NCI-H1092 (cell line): Measurements from ENCODE around the gene HELZ.

Experiments used
- DNase-seq: peaks from one replicate; lab custom pipeline; 2025; lab: John Stamatoyannopoulos, UW

Gene HELZ

DNA sequence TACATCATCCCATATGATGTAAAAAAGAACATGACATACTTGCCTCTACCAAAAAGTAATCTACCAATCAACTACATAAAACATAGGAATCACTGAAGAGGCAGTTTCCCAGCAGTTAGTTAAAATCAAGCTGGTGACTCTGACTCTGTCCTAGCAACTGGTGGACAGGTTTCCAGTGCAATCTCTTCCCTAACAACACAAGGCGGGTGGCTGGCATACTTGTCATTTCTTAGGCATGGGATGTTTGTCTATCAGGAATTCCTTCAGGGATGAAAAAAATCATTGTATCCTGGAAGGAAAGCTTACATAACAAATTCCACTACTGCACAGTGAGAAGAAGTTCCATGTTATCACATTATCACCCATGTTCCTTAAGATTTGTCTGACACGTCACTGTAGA is 50.9 kb downstream of the HELZ start:
- DNase-seq = no peak

DNA sequence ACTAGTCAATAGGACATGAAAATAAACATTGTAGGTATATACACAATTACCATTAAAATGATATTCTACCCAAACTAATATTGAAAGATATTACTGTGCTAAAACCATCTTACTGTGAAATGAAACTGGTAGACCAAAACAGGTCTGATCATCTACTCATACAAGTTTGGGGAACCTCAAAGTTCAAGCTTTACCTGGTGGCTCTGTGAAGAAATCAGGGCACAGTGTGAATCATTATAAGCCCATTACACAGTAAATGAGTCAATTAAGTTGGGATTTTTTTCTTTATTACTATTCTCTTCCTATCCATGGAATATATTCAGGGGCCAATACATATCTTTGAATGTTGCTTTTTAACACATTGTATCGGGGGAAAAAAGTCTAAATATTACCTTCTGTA is 57.1 kb downstream of the HELZ start:
- DNase-seq = no peak

DNA sequence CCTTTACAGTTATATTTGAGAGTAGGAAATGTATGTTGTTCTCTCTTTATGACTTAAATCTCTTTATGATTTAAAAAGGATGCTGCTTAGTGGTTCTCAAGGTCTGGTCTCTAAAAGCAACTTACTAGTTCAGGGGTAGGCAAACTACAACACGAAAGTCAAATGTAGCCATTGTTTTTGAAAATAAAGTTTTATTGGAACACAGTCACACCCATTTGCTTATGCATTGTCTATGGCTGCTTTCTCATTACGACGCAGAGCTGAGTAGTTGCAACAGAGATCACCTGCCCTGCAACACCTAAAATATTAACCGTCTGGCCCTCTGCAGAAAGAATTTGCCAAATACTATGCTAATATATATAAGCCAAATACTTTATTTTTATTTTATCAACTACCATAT is 58.2 kb downstream of the HELZ start:
- no peak for DNase-seq

DNA sequence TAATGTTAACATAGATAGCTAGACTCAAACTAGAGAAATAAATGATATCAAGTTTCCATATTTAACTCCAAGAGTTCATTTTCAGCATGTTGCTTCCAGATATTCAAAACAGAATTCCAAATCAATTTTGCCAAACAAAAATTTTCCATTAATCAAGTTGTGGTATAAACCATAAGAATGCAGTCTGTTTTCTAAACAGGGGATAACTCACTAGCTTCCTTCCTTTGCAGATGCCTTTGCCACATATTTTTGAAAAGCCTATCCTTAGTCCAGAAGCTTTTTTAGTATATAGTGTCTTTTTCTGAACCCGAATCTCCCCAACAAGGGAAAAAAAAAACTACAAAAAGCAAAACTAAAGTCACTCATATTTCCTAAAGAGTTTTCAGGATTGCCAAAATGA is 61.5 kb downstream of the HELZ start:
- DNase-seq = no peak

DNA sequence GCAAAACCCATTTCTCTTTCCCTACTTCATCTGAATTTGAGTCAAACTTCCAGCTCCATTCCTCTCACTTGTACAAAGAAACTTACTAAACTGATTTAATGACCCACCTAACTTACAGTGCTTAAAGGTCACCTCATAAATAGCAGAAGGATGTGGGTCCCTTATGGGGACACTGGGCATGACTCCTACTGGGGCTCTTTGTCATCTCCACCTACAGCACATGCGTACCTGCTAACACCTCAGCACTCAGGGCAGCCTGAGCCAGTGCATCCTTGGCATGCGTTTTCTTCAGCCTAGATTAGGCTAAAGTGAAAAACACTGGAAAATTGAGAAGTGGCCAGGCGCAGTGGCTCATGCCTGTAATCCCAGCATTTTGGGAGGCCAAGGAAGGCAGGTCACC is 63.2 kb downstream of the HELZ start:
- no peak for DNase-seq

DNA sequence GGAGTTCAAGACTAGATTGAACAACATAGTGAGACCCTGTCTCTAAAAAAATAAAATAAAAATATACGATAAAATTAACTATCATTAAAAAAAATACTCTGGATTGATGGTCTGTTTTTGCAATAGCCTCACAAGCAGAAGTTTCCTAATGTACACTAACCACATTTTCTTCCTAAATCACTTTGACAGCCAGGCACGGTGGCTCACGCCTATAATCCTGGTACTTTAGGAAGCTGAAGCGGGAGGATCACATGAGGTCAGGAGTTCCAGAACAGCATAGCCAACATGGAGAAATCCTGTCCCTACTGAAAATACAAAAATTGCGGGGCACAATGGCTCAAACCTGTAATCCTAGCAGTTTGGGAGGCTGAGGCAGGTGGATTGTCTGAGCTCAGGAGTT is 64.7 kb downstream of the HELZ start:
- no peak for DNase-seq

DNA sequence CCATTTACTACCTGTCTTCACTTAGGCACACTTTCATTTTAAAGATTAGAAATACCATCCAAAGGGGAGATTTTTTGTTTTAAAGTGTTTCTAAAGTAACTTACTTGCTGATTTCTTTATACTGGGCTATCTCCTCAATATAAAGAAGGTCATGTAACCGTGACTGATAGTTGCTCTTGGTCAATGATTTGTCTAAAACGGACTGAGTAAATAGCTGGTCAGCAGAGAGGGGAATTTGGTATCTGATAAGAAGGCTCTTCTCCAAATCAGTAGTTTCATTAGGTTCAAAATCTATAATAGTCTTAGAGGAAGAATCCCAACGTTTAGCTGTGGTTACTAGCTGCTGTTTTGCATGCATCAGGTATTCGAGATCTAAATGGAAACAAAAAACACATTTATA is 66.4 kb downstream of the HELZ start:
- no peak for DNase-seq

DNA sequence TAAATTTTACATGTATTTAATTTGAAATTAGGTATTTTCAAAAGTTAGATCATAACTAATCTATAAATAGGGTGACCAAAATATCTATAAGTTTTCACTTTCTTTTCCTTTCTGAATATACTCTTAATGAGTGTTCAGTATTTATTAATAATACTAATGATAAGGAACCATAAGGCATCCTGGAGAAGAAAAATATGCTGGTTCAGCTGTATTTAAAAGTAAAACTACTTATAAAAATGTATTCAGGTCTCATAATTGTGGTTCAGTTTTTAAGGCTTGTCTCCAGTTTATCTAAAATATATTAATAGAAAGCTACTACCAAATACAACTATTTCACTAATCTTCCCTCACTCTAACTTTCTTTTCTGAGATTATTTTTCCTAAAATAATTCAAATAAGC is 67.3 kb downstream of the HELZ start:
- DNase-seq = no peak

DNA sequence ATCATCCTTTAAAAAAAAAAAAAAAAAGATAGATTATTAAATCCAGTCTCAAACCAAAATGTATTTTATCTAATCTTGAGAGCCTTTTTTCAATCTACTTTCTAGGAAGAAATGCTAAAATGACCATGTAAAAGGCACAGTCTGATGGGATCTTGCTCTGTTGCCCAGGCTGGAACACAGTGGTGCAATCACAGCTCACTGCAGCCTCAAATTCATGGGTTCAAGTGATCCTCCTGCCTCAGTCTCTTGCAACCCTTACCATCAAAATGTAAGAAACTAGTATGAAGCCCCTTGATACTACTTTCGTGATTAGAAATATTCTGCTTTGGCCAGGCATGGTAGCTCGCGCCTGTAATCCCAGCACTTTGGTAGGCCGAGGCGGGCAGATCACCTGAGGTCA is 70.8 kb downstream of the HELZ start:
- DNase-seq = no peak

DNA sequence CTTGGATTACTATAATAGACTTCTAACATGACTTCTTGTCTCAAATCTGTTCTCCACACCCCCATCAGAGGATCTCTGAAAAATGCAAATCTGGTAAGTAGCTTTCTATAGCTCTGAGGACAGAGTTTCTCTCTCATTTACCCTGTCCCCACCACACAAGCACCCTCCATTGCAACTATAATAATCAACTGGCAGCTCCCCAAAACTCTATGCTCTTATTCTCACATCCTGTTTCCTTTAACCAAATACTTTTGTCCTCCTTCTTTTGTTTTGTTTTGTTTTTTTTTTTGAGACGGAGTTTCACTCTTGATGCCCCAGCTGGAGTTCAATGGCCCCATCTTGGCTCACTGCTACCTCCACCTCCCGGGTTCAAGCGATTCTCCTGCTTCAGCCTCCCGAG is 73.4 kb downstream of the HELZ start:
- no peak for DNase-seq

DNA sequence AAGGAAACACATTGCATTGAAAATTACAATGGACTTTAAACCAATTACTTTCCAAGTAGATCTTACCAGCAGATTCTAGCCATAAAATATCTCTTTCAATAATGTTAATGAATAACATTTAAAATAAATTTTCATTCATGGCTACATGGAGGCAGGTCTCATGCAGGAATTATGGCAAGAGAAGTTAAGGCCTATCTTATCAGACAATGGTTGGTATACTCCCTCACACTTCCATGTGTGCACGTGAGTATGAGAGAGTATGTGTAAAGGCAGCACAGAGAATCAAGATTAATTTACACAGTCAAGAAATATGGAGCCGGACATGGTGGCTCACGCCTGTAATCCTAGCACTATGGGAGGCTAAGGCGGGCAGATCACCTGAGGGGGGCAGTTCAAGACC is 76.5 kb downstream of the HELZ start:
- no peak for DNase-seq

DNA sequence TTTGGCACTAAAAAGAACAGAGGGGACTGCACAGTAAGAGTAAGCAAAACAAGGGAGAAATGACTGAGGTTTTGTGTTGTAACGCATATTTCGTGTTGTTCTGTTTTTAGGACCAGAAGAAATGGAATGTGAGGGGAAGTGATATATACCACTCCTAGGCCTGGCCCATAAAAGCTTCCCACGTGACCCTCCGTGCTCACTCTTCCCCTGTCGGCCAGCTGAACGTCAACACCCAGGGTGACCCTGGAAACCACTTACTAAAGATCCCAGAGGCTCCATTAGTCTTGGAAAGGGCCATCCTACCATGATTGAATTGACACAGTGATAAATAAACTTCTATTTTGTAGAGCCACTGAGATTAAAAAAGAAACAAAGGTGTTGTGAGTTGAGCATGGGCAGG is 79.8 kb downstream of the HELZ start:
- no peak for DNase-seq

DNA sequence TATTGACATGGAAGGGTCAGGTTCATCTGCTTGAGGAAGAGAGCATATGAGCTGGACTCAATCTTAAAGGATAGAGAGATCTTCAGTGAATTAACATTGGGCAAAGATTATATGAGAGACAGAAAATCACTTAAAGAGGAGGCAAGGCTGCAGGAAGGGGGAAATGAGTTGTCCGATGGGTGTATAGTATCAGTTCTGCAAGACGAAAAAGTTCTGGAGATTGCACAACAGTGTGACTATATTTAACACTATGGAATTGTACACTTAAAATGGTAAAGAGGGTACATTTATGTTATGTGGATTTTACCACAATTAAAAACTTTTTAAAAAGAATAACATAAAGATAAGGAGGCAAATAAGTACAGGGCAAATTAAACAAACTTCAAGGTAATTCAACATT is 80.7 kb downstream of the HELZ start:
- DNase-seq = no peak

DNA sequence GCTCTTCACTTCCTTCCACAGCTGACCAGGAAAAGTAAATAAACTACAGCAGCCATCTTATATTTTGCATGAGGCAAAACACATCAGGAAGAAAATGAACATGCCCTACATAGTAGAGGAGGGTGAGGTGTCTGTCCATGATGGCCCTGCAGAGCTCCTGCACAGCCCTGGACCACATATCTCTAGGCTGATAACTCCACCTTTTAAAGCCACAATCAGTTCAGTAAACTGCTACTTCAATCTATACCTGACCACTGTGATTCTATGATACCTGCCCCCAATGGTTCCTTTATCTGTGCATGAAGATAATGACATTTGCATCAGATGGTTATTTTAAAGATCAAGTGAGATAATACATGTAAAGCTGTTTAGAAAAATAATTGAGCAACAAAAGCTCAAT is 82.2 kb downstream of the HELZ start:
- DNase-seq = no peak

DNA sequence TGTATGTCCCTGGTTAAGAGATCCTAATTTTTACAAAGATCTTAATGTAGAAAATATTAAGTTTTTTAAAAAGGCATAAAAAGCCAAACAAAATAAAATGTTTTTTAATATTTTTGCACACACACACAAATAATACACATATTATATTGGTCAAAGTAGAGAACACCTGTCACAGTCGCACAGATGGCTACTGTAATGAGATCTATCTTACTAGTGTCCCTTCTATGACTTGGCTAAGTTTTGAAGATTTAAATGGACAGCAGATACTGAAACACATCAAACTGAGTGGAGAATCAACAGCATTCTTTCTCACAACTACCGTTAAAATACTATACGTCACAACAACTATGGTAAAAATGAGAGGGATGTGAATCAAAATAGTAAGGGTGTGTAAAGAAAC is 83.4 kb downstream of the HELZ start:
- DNase-seq = no peak

DNA sequence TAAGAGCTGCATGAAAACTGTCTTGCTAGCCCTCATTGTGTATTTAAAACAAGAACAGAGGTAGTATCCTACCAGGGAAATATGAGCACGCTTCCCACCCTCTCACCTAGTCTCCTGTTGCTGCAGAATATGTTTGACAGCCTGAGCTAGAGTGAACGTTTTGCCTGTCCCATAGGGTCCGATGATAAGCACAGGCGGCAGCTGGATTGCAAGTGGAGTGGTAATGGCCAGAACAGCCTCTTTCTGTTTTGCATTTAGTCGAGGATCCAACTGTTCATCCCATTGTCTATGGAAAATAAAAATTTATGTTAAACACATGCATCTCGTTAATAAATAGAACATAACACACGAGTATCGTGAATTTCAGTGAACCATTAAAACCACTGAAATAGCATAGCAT is 84.2 kb downstream of the HELZ start:
- no peak for DNase-seq

DNA sequence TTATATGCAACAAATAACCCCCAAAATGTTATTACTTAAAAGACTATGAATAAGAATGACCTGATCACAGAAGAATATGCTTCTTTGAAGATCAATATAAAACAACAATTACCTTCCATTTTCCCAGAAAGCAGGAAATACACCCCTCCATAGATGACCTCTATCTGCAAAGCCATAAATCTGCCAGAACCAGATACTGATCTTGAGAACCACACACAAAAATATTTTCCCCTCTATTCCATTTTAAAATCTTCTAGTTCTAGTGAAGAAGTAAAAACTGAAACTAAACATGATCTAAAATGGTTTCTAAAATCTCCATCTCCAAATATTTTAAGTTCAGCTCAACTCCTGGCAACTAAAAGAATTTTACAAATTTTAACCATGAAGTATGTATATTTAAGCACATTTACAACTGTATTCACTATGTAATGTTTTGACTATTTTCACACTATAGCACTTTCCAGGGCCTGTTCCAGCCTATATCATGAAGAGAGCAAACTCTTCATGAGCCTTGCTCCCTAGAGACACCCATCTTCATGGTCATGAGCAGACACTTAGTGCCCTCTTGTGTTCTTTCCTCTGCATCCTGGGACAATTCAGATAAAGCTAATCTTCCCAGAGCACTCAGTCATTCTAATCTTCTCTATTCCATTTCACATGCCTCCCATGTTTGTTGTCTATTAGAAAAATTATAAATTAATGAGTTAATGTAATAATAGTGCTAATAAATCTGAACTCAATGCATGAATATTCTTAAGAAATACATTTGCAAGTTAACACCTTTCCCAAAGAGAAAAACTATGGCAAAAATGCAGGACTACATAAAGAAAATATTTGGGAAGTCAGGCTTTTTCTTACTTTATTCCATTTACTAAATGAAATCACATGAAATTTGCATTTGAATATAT is 87.0 kb downstream of the HELZ start:
- no peak for DNase-seq

DNA sequence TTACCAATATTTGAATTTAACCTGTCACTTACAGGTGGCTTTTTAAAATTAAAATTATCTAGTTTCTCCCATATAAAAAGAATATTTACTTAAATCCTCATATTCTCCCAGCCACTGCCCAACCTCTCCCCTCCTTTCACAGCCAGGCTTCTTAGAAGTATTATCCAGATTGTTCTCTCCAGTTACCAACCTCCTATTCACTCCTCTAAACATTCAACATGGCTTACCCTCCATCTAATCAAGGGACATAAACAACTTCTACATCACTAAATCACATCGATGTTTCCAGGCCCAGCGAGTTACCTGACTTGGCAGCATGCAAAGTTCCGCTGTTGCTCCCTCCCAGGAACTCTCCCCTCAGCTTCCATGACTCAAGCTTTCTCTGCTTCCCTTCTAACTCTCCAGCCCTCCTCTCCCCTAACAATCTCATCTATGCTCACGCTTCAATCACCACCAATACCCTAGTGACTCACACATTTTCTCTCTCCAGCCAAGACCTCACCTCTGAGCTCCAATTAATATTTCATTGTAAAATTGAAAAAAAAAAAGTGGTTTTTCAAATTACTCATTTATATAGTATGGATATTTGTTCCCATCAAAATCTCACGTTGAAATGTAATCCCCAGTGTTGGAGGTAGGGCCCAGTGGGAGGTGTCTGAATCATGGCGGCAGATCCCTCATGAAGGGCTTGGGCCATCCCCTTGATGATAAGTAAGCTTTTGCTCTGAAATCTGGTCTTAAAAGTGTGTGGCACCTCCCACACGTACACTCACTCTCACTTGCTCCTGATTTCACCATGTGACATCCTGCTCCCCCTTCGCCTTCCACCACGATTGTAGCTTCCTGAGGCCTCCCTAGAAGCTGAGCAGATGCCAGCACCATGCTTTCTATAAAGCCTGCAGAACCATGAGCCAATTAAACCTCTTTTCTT is 88.5 kb downstream of the HELZ start:
- DNase-seq = no peak

DNA sequence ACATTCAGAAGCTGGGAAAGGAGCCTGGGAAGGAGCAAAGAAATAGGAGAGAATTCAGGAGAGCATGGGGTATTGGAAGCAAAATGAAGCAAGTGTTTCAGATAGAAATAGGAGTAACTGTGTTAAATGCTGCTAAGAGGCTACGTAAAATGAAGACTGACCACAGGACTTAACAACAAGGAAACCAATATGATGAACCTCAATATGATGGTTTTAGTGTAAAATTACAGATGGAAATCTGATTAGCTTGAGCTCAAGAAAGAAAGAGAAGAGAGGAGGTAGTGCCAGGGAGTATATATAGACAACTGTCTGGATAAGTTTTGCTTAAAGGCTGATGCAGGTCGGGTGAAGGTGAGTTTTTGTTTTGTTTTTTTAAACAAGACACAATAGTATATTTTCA is 92.2 kb downstream of the HELZ start:
- DNase-seq = no peak

DNA sequence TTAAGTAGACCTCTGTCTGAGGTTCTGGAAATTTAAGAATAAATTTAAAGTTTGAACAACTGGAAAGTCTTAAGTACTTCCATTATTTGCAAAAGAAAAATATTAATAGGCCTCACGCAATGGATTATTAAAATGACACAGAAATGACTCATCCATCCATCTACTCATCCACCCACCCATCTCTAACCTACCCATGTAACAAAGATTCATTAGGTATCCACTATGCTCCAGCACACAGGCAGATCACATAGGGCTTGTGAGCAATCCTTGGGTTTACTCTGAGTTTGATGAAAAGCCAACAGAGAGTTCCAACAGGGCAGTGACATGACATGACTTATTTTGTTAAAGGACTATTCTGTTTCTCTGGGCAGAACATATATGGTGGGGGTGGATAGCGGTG is 93.3 kb downstream of the HELZ start:
- DNase-seq = no peak

DNA sequence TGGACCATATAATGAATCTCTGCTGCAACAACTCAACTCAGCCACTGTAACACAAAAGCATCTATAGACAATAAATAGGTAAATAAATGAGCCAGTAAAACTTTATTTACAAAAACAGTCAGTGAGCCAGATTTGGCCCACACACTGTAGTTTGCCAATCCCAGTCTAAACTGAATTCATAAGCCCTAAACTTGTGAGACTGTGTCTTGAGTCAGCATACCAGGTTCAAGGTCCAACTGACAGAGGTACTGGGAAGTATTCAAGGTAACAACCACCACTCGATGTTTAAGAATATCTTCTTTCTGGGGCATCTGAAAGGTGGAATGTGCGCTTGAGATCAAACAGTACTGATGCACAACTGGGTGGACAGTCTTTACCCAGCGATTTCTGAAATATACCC is 94.2 kb downstream of the HELZ start:
- no peak for DNase-seq

DNA sequence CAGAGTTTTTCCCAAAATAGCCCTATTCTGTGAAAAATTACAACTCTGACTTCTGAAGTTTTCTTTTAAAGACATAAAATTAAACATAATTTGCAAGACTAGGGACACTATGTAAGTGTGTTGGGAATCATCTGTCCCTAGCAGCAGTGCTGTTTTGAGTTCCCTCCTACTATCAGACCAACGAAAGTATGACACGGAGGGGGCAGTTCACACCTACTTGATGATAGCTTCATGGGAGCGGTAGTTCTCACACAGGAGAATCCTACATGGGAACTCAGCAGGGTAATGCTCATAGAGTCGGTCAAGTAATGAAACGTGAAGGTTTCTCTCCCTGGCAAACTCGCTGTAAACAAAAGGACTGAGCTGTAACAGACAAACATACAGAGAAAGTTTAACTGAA is 96.6 kb downstream of the HELZ start:
- no peak for DNase-seq

DNA sequence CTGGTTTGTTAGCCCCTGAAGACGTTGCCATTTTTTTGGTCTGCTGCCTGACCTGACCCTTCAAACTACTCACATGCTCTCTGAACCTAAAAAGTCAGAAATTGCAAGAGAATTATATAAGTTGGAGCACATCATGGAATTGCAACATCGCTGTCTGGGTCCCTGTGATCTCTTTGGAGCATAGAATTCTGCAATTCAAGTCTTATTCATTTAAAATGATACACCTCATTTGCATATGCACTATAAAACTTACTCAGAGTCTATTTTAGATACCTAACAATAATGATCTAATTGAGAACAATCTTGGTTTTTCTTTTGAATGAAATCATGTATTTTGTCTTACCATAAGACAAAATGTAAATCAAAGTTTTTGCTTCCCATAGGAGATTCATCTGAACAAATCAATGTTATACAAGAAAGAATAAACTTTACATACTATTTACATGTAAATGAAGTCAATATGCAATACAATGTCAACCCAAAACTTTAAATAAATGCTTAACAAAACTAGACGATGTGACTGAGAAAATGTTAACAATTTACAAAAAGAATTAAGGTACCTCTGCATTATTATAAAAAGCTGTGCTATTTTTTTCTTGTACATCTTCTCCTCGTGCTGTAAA is 99.7 kb downstream of the HELZ start:
- DNase-seq = no peak
